Upper lobe of left lung (tissue), 6 donors: Measurements from ENCODE around the gene ATN1. TPM values are rescaled to one million over a fixed set of nuclear protein-coding genes. Genes with fewer than 3 reads are reported as not detected.

Source experiments
- ATAC-seq, 2 donors: fragments of 200-7000 bp; cut with Tn5 transposase; one replicate each; pipeline ENCODE4 v1.9.1; 2022; ENCODE audit warnings: mild to moderate bottlenecking in 2 of 2, moderate library complexity in 2 of 2; ENCODE audit not compliant: low FRiP score in 2 of 2
- DNase-seq, 2 donors: peaks; one replicate each; pipeline ENCODE4 v3.0.0-alpha.2; 2019 to 2020
- H3K27ac ChIP-seq, 4 donors: fragments of 200-600 bp; sonication (generic); one replicate each; pipeline ENCODE4 v1.5.1; 2016 to 2019
- H3K27me3 ChIP-seq, 4 donors: fragments of 200-600 bp; sonication (generic); one replicate each; pipeline ENCODE4 v1.5.1; 2017 to 2019
- H3K36me3 ChIP-seq, 4 donors: fragments of 200-600 bp; sonication (generic); one replicate each; pipeline ENCODE4 v1.5.1; 2016 to 2019
- H3K4me1 ChIP-seq, 4 donors: fragments of 200-600 bp; sonication (generic); one replicate each; pipeline ENCODE4 v1.5.1; 2018 to 2019
- H3K4me3 ChIP-seq, 4 donors: fragments of 200-600 bp; sonication (generic); one replicate each; pipeline ENCODE4 v1.5.1; 2017 to 2019; ENCODE audit warnings: mild to moderate bottlenecking in 2 of 4, moderate library complexity in 1 of 4
- H3K9me3 ChIP-seq, 4 donors: fragments of 200-600 bp; sonication (generic); one replicate each; pipeline ENCODE4 v1.5.1; 2018 to 2019
- CTCF ChIP-seq, 6 experiments: fragments of 450-650 bp in 4 of 6; fragments of 200-600 bp in 2 of 6; sonication (generic) in 2 of 6; IDR thresholded peaks; one replicate each; pipeline ENCODE4 v1.5.1; 2016 to 2019; ENCODE audit warnings: antibody characterized with exemption in 6 of 6
- EP300 ChIP-seq, 4 donors: sonication (generic); formaldehyde crosslinking; IDR thresholded peaks; one replicate each; pipeline ENCODE4 v1.5.1; 2017; ENCODE audit warnings: antibody characterized with exemption in 4 of 4, control low read depth in 2 of 4
- POLR2A ChIP-seq, 4 donors: fragments of 450-650 bp; IDR thresholded peaks; one replicate each; pipeline ENCODE4 v1.5.1; 2016 to 2017; ENCODE audit warnings: antibody characterized with exemption in 4 of 4, mild to moderate bottlenecking in 2 of 4
- POLR2AphosphoS5 ChIP-seq, 2 donors: sonication (generic); formaldehyde crosslinking; IDR thresholded peaks; one replicate each; pipeline ENCODE4 v1.5.1; 2017; ENCODE audit warnings: antibody characterized with exemption in 2 of 2
- WGBS, 2 donors: methylation state at CpG; one replicate each; pipeline ENCODE4 v1.1.5; 2017 to 2018; 5-methylcytosine and 5-hydroxymethylcytosine counted together
- total RNA-seq, 6 donors: library from RNA; depleted of rRNA in 4 of 6; stranded (reverse); fragments of >200 nt in 4 of 6; gene quantifications; one replicate each; pipeline versions ENCODE4 v1.1.0 to v1.2.1, GENCODE V29; 2016 to 2021
- donor health status: DM: no; HTN: no; CAD: no; lungs with moderate emphysema.
- donor health status: DM: no; HTN: yes; CAD: no; lungs with severe emphysema.

ATN1 gene
- total RNA-seq, 6 donors from 2014 or later, result 74.7 to 321 (median 133) TPM

- 93 to 94% methylated on average over 10 to 11 of the region's 11 CpGs for WGBS, 2 donors
- H3K9me3 ChIP-seq, result no peaks in the 10 kb centered on the region
- H3K27me3 ChIP-seq, result no peaks in the 10 kb centered on the region
- DNase-seq (no peak), ATAC-seq (no peak)
- TF ChIP-seq POLR2A (IDR thresholded peaks at IDR 0.05), result no peak
- TF ChIP-seq CTCF (IDR thresholded peaks at IDR 0.05), result no peak
- H3K36me3 ChIP-seq, result peaks cover 0 to 26% (median 11%) of the 10 kb centered on the region in 4 donors
- H3K4me3 ChIP-seq, result no peak overlapping the region
- H3K27ac ChIP-seq, result no peak overlapping the region
- H3K4me1 ChIP-seq, result peaks cover 16 to 24% (median 17%) of the 10 kb centered on the region in 4 donors
Observed at GRCh38 chr12:6916426-6917200, 11.1 kb upstream of the ATN1 start.

- TF ChIP-seq CTCF (IDR thresholded peaks at IDR 0.05) (no peak), EP300 (IDR thresholded peaks at IDR 0.05) (no peak), POLR2AphosphoS5 (IDR thresholded peaks at IDR 0.05) (no peak), POLR2A (IDR thresholded peaks at IDR 0.05) (no peak)
- Histone ChIP-seq H3K27me3 (no peaks in the 10 kb centered on the region), H3K4me3 (no peak overlapping the region), H3K27ac (no peak overlapping the region), H3K36me3 (peaks cover 0 to 34% (median 15%) of the 10 kb centered on the region in 4 donors), H3K9me3 (no peaks in the 10 kb centered on the region), H3K4me1 (peaks cover 16 to 24% (median 17%) of the 10 kb centered on the region in 4 donors)
- 81 to 91% methylated on average over 14 of the region's 14 CpGs for WGBS, 2 donors
- no peak for DNase-seq
- no peak for ATAC-seq
Observed at GRCh38 chr12:6917491-6918231, 10.1 kb upstream of the ATN1 start.

- no peaks in the 10 kb centered on the region for H3K9me3 ChIP-seq
- H3K27me3 ChIP-seq, result no peaks in the 10 kb centered on the region
- peaks cover 0 to 34% (median 15%) of the 10 kb centered on the region in 4 donors for H3K36me3 ChIP-seq
- WGBS, 2 donors, result 74 to 75% methylated on average over 7 of the region's 7 CpGs
- TF ChIP-seq POLR2A (IDR thresholded peaks at IDR 0.05) (no peak), EP300 (IDR thresholded peaks at IDR 0.05) (no peak), CTCF (IDR thresholded peaks at IDR 0.05) (no peak), POLR2AphosphoS5 (IDR thresholded peaks at IDR 0.05) (no peak)
- no peak overlapping the region for H3K27ac ChIP-seq
- H3K4me3 ChIP-seq, result no peak overlapping the region
- peaks cover 13 to 23% (median 16%) of the 10 kb centered on the region in 4 donors for H3K4me1 ChIP-seq
- no peak for ATAC-seq
- no peak for DNase-seq
Observed at GRCh38 chr12:6919588-6919987, 8.2 kb upstream of the ATN1 start.

- Histone ChIP-seq H3K36me3 (peaks cover 0 to 30% (median 14%) of the 10 kb centered on the region in 4 donors), H3K9me3 (no peaks in the 10 kb centered on the region), H3K27me3 (no peaks in the 10 kb centered on the region), H3K27ac (no peak overlapping the region), H3K4me1 (peaks cover 18 to 28% (median 23%) of the 10 kb centered on the region in 4 donors), H3K4me3 (no peak overlapping the region)
- ATAC-seq (no peak), DNase-seq (no peak)
- TF ChIP-seq POLR2A (IDR thresholded peaks at IDR 0.05), result no peak
- TF ChIP-seq CTCF (IDR thresholded peaks at IDR 0.05), result no peak
- 81 to 90% methylated on average over 7 of the region's 7 CpGs for WGBS, 2 donors
Observed at GRCh38 chr12:6921539-6921938, 6.2 kb upstream of the ATN1 start.
